HepG2 (cell line): ENCODE data around the gene CTU2. TPM values are rescaled to one million over a fixed set of nuclear protein-coding genes. Genes with fewer than 3 reads are reported as not detected.

Experiments used
- BRCA1 ChIP-seq: sonication (generic); formaldehyde crosslinking; IDR thresholded peaks from 2 replicates; pipeline ENCODE4 v1.4.0; 2020; ENCODE audit warnings: missing genetic modification reagents
- BRF2 ChIP-seq: sonication (generic); formaldehyde crosslinking; IDR thresholded peaks from 2 replicates; pipeline ENCODE4 v1.8.1; 2022; ENCODE audit warnings: mild to moderate bottlenecking, missing genetic modification reagents
- EHMT2 ChIP-seq: fragments of 200-600 bp; sonication (generic); IDR thresholded peaks from 2 replicates; pipeline ENCODE4 v1.7.0; 2017; ENCODE audit warnings: antibody characterized with exemption, low read depth, low read length, borderline replicate concordance
- ELF4 ChIP-seq: sonication (generic); formaldehyde crosslinking; IDR thresholded peaks from 2 replicates; pipeline ENCODE4 v1.5.0; 2020; ENCODE audit warnings: missing genetic modification reagents, mild to moderate bottlenecking, moderate library complexity, borderline replicate concordance
- ELK4 ChIP-seq: sonication (generic); formaldehyde crosslinking; IDR thresholded peaks from 2 replicates; pipeline ENCODE4 v1.9.0; 2021; ENCODE audit warnings: missing genetic modification reagents, borderline replicate concordance
- FOXC1 ChIP-seq: sonication (generic); formaldehyde crosslinking; IDR thresholded peaks from 2 replicates; pipeline ENCODE4 v1.8.0; 2022; ENCODE audit warnings: mild to moderate bottlenecking, missing genetic modification reagents, borderline replicate concordance
- FOXK1 ChIP-seq: sonication (generic); formaldehyde crosslinking; IDR thresholded peaks from 2 replicates; pipeline ENCODE4 v1.4.0; 2020; ENCODE audit warnings: low read depth, missing genetic modification reagents, borderline replicate concordance
- FOXO1 ChIP-seq: sonication (generic); formaldehyde crosslinking; IDR thresholded peaks from 2 replicates; pipeline ENCODE4 v1.4.0; 2020; ENCODE audit warnings: missing genetic modification reagents
- GATA4 ChIP-seq: sonication (generic); IDR thresholded peaks from 2 replicates; pipeline ENCODE4 v1.6.1; 2016; ENCODE audit warnings: antibody characterized with exemption, low read depth, borderline replicate concordance
- HNRNPLL ChIP-seq: fragments of 200-400 bp; formaldehyde crosslinking; IDR thresholded peaks from 2 replicates; pipeline ENCODE4 v1.6.1; 2017; ENCODE audit warnings: mild to moderate bottlenecking, low read depth, low read length; ENCODE audit not compliant: poor library complexity, severe bottlenecking
- MBNL3 ChIP-seq: fragments of 250-450 bp; sonication (Bioruptor Pico); conservative IDR thresholded peaks from 2 replicates; pipeline ENCODE4 v1.8.0; 2022; ENCODE audit warnings: mild to moderate bottlenecking, inconsistent platforms
- MTERF4 ChIP-seq: sonication (generic); formaldehyde crosslinking; IDR thresholded peaks from 2 replicates; pipeline ENCODE4 v1.8.0; 2023; ENCODE audit warnings: mild to moderate bottlenecking, missing genetic modification reagents
- NAIF1 ChIP-seq: sonication (generic); formaldehyde crosslinking; IDR thresholded peaks from 2 replicates; pipeline ENCODE4 v1.5.0; 2020; ENCODE audit warnings: mild to moderate bottlenecking, missing genetic modification reagents, borderline replicate concordance
- NPAS2 ChIP-seq: sonication (generic); formaldehyde crosslinking; IDR thresholded peaks from 2 replicates; pipeline ENCODE4 v1.8.0; 2022; ENCODE audit warnings: mild to moderate bottlenecking, missing genetic modification reagents, borderline replicate concordance
- RFXAP ChIP-seq: sonication (generic); formaldehyde crosslinking; IDR thresholded peaks from 2 replicates; pipeline ENCODE4 v1.4.0; 2020; ENCODE audit warnings: missing genetic modification reagents, borderline replicate concordance
- SIX4 ChIP-seq: sonication (generic); formaldehyde crosslinking; IDR thresholded peaks from 2 replicates; pipeline ENCODE4 v1.4.0; 2020; ENCODE audit warnings: missing genetic modification reagents
- SMYD3 ChIP-seq: sonication (generic); formaldehyde crosslinking; IDR thresholded peaks from 2 replicates; pipeline ENCODE4 v1.8.1; 2023; ENCODE audit warnings: mild to moderate bottlenecking, missing genetic modification reagents
- SNAI1 ChIP-seq: sonication (generic); formaldehyde crosslinking; IDR thresholded peaks from 2 replicates; pipeline ENCODE4 v1.5.0; 2020; ENCODE audit warnings: mild to moderate bottlenecking, missing genetic modification reagents, borderline replicate concordance
- TBL1XR1 ChIP-seq: fragments of 150-350 bp; IDR thresholded peaks from 2 replicates; pipeline ENCODE4 v1.6.1; 2014; ENCODE audit warnings: borderline replicate concordance, low read length; ENCODE audit not compliant: partially characterized antibody
- ZBTB43 ChIP-seq: sonication (generic); formaldehyde crosslinking; conservative IDR thresholded peaks from 2 replicates; pipeline ENCODE4 v1.4.0; 2020; ENCODE audit warnings: missing genetic modification reagents
- ZNF256 ChIP-seq: sonication (generic); formaldehyde crosslinking; conservative IDR thresholded peaks from 2 replicates; pipeline ENCODE4 v1.4.0; 2020; ENCODE audit warnings: missing genetic modification reagents
- ZNF644 ChIP-seq: IDR thresholded peaks from 2 replicates; pipeline ENCODE4 v1.6.1; 2016; ENCODE audit warnings: low read depth
- ZNF839 ChIP-seq: sonication (generic); formaldehyde crosslinking; IDR thresholded peaks from 2 replicates; pipeline ENCODE4 v1.4.0; 2020; ENCODE audit warnings: missing genetic modification reagents, mild to moderate bottlenecking, borderline replicate concordance
- ZSCAN29 ChIP-seq: sonication (generic); formaldehyde crosslinking; conservative IDR thresholded peaks from 2 replicates; pipeline ENCODE4 v1.4.0; 2020; ENCODE audit warnings: mild to moderate bottlenecking, missing genetic modification reagents
- ZZZ3 ChIP-seq: sonication (generic); formaldehyde crosslinking; IDR thresholded peaks from 2 replicates; pipeline ENCODE4 v1.4.0; 2020; ENCODE audit warnings: missing genetic modification reagents, mild to moderate bottlenecking, borderline replicate concordance
- polyA plus RNA-seq, 8 experiments: library from polyadenylated mRNA; depleted of rRNA in 3 of 8; stranded (reverse) in 7 of 8; unstranded in 1 of 8; fragments of >200 nt; fragmentation: Illumina TruSeq in 4 of 8; extraction: Trizol in 4 of 8; gene quantifications; 2 replicates each; pipeline versions ENCODE4 v1.2.1 to v1.2.3, GENCODE V29; 2011 to 2016; ENCODE audit warnings: low read depth in 4 of 8, missing spikeins in 1 of 8, mixed read lengths in 1 of 8; ENCODE audit not compliant: insufficient read depth in 1 of 8
- total RNA-seq, 5 experiments: library from RNA; depleted of rRNA; stranded (reverse); fragments of >200 nt; fragmentation: Illumina TruSeq; extraction: Trizol; gene quantifications; 2 replicates each; pipeline ENCODE4 v1.2.3, GENCODE V29; 2016; ENCODE audit warnings: low read depth in 1 of 5

Gene CTU2
- total and polyA plus RNA-seq, 2 of the 13 experiments (the other 11 are each of a cell fraction or from before 2014, with no cell fraction given): 13.3 to 21.9 TPM

- no peak for TF ChIP-seq ZSCAN29
- TF ChIP-seq EHMT2: no peak
- no peak for TF ChIP-seq ELK4 (CRISPR knock-in tag)
- TF ChIP-seq ZNF256 (CRISPR knock-in tag): no peak
- TF ChIP-seq FOXK1 (CRISPR knock-in tag): peak; percentile 54
- TF ChIP-seq GATA4: no peak
- no peak for TF ChIP-seq MBNL3
- no peak for TF ChIP-seq ZZZ3
- no peak for TF ChIP-seq ELF4
- TF ChIP-seq ZBTB43 (CRISPR knock-in tag): no peak
- no peak for TF ChIP-seq BRF2
- TF ChIP-seq SIX4 (CRISPR knock-in tag): peak; percentile 65; the same call in 1 of the 2 replicates
- no peak for TF ChIP-seq ZNF644 (CRISPR knock-in tag)
- no peak; the same call in 1 of the 2 replicates for TF ChIP-seq NAIF1 (CRISPR knock-in tag)
- TF ChIP-seq MTERF4 (CRISPR knock-in tag): no peak
- 0 out of 2 replicates have a peak, but pooled peaks have one; percentile 56 for TF ChIP-seq BRCA1 (CRISPR knock-in tag)
- peak; percentile 18 for TF ChIP-seq HNRNPLL
- peak; percentile 93 for TF ChIP-seq FOXO1 (CRISPR knock-in tag)
- TF ChIP-seq FOXC1 (CRISPR knock-in tag): peak; percentile 51; the same call in 1 of the 2 replicates
- no peak for TF ChIP-seq SMYD3
- peak; percentile 76; the same call in 1 of the 2 replicates for TF ChIP-seq SNAI1
- TF ChIP-seq ZNF839 (CRISPR knock-in tag): no peak
- TF ChIP-seq RFXAP (CRISPR knock-in tag): peak; percentile 73; the same call in 1 of the 2 replicates
- peak; percentile 58 for TF ChIP-seq TBL1XR1
- no peak for TF ChIP-seq NPAS2 (CRISPR knock-in tag)
Measured at GRCh38 chr16:88759245-88759975, 53.1 kb downstream of the CTU2 start (continued).
